Measurements from ENCODE around the gene RFLNA.

- no peak for TF ChIP-seq CTCF (conservative IDR thresholded peaks at IDR 0.05; ENCODE audit: low read depth, low read length)
- TF ChIP-seq ELK1 (IDR thresholded peaks at IDR 0.05; ENCODE audit: borderline replicate concordance, low read depth, low read length): no peak
- TF ChIP-seq SMC3 (IDR thresholded peaks at IDR 0.05; ENCODE audit: low read depth, low read length): no peak
- no peak for TF ChIP-seq POLR2A (IDR thresholded peaks at IDR 0.05; ENCODE audit: low read depth, low read length)
- TF ChIP-seq RCOR1 (IDR thresholded peaks at IDR 0.05; ENCODE audit: insufficient replicate concordance, low read length): no peak
- TF ChIP-seq USF2 (IDR thresholded peaks at IDR 0.05; ENCODE audit: low read depth, low read length): no peak
- no peak for TF ChIP-seq CHD1 (IDR thresholded peaks at IDR 0.05; ENCODE audit: low read depth, low read length)
- no peak for TF ChIP-seq FOS (IDR thresholded peaks at IDR 0.05; ENCODE audit: low read depth, low read length)
- no peak for TF ChIP-seq RFX5 (IDR thresholded peaks at IDR 0.05; ENCODE audit: low read depth, low read length)
- TF ChIP-seq MAZ (IDR thresholded peaks at IDR 0.05; ENCODE audit: borderline replicate concordance, low read depth, low read length): no peak
- TF ChIP-seq BHLHE40 (IDR thresholded peaks at IDR 0.05; ENCODE audit: low read depth, low read length): no peak
- no peak for TF ChIP-seq CEBPB (IDR thresholded peaks at IDR 0.05; ENCODE audit: low read depth, low read length)
- TF ChIP-seq RAD21 (IDR thresholded peaks at IDR 0.05; ENCODE audit: low read length): no peak
These were observed 42.7 kb downstream of the RFLNA start for GRCh38 chr12:124337622-124338021.

All from IMR-90 (cell line).